CD8-positive, alpha-beta memory T cell (primary cell): ENCODE results near the gene USP20. TPM values are rescaled to one million over a fixed set of nuclear protein-coding genes. Genes with fewer than 3 reads are reported as not detected.

Source experiments
- CTCF ChIA-PET: fragments of 350-600 bp; sonication (Branson Sonifier 250); formaldehyde crosslinking; loops from one replicate; lab custom pipeline; 2021; ENCODE audit warnings: antibody characterized with exemption; lab: Charles Lee
- POLR2A ChIA-PET: fragments of 350-600 bp; sonication (Branson Sonifier 250); formaldehyde crosslinking; loops from one replicate; lab custom pipeline; 2021; ENCODE audit warnings: antibody characterized with exemption; lab: Charles Lee
- DNase-seq, 5 donors: peaks; one replicate each; pipeline versions ENCODE4 v3.0.0 to v3.0.0-alpha.2; 2020 to 2022; ENCODE audit warnings: mixed read lengths in 1 of 5
- H3K27ac ChIP-seq: one replicate; pipeline ENCODE4 v1.7.0; 2013; ENCODE audit warnings: low read depth, mild to moderate bottlenecking, low read length, moderate library complexity
- H3K27me3 ChIP-seq: 2 replicates; pipeline ENCODE4 v1.7.0; 2013; ENCODE audit warnings: low read length, mild to moderate bottlenecking; ENCODE audit not compliant: insufficient read depth, poor library complexity, severe bottlenecking
- H3K36me3 ChIP-seq: 2 replicates; pipeline ENCODE4 v1.7.0; 2013; ENCODE audit warnings: mild to moderate bottlenecking, low read length, moderate library complexity; ENCODE audit not compliant: insufficient read depth
- H3K4me1 ChIP-seq: 2 replicates; pipeline ENCODE4 v1.7.0; 2013; ENCODE audit warnings: mild to moderate bottlenecking, low read length, moderate library complexity; ENCODE audit not compliant: insufficient read depth
- H3K4me3 ChIP-seq: 2 replicates; pipeline ENCODE4 v1.7.0; 2013; ENCODE audit warnings: mild to moderate bottlenecking, low read length
- H3K9me3 ChIP-seq: 2 replicates; pipeline ENCODE4 v1.7.0; 2013; ENCODE audit warnings: mild to moderate bottlenecking, low read length
- H3K27ac Mint-ChIP-seq, 8 donors: one replicate each; pipeline ENCODE4 v1.8.0; 2020 to 2021; ENCODE audit warnings: mixed read lengths in 8 of 8, mild to moderate bottlenecking in 6 of 8, inconsistent platforms in 3 of 8, moderate library complexity in 3 of 8
- H3K27me3 Mint-ChIP-seq, 2 donors: one replicate each; pipeline ENCODE4 v1.8.0; 2020 to 2021; ENCODE audit warnings: mixed read lengths in 2 of 2, mild to moderate bottlenecking in 1 of 2, moderate library complexity in 1 of 2
- H3K36me3 Mint-ChIP-seq, 3 donors: one replicate each; pipeline ENCODE4 v1.8.0; 2020 to 2021; ENCODE audit warnings: mixed read lengths in 3 of 3, inconsistent platforms in 1 of 3, mild to moderate bottlenecking in 1 of 3
- H3K4me1 Mint-ChIP-seq, 3 donors: one replicate each; pipeline ENCODE4 v1.8.0; 2020 to 2021; ENCODE audit warnings: mixed read lengths in 3 of 3, inconsistent platforms in 1 of 3, mild to moderate bottlenecking in 1 of 3
- H3K4me3 Mint-ChIP-seq, 7 donors: one replicate each; pipeline ENCODE4 v1.8.0; 2020 to 2021; ENCODE audit warnings: mixed read lengths in 7 of 7, mild to moderate bottlenecking in 6 of 7, moderate library complexity in 4 of 7, inconsistent platforms in 2 of 7
- H3K9me3 Mint-ChIP-seq, 5 donors: one replicate each; pipeline ENCODE4 v1.8.0; 2020 to 2022; ENCODE audit warnings: mixed read lengths in 5 of 5, mild to moderate bottlenecking in 3 of 5, moderate library complexity in 2 of 5, inconsistent platforms in 1 of 5
- polyA plus RNA-seq: library from polyadenylated mRNA; unstranded; fragments of 300-500 nt; fragmentation: Illumina TruSeq; gene quantifications from one replicate; pipeline ENCODE4 v1.2.3, GENCODE V29; 2021
- total RNA-seq, 2 experiments: library from RNA; stranded (reverse); gene quantifications; one replicate each; pipeline ENCODE4 v1.2.3, GENCODE V29; 2021

USP20 gene
- total and polyA plus RNA-seq, 3 experiments from 2014 or later: 50.2 to 50.8 (median 50.3) TPM

DNA sequence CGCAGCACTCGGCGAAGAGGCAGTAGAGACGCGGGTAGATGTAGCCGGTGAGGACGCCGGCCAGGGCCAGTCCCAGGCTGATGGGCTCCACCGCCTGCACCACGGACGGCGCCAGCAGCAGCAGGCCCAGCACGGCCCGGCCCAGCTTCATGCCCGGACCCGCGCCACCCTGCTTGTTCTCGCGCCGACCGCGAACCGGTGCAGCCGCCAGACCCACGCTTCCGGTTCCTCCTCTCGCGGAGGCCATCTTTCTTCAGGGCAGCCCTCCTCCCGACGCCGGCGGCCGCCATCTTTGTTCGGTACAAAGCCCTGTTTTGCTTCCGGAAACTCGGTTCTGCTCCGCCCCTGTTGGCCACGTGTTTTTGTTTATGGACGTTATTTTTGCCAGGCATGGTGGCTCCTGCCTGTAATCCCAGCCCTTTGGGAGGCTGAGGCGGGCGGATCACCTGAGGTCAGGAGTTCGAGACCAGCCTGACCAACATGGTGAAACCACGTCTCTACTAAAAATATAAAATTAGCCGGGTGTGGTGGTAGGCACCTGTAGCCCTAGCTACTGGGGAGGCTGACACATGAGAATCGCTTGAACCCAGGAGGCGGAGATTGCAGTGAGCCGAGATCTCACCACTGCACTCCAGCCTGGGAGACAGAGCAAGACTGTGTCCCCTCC is 11.2 kb upstream of the USP20 start, which contains the start of gene TOR1A:
Gene TOR1A, minus strand, starts transcription at position 202 of the 667 bp plus-strand sequence. Its CDS starts 51 bp downstream, at position 151.
- Mint-ChIP-seq H3K36me3 (peaks cover 3 to 51% (median 3%) of the 10 kb centered on the region in 3 donors), H3K27me3 (no peaks in the 10 kb centered on the region), H3K27ac (peak within 1 kb of the TSS; percentile 71 to 97 (median 92)), H3K4me1 (peaks cover 11 to 15% (median 14%) of the 10 kb centered on the region in 3 donors), H3K9me3 (no peaks in the 10 kb centered on the region), H3K4me3 (peak within 1 kb of the TSS; percentile 84 to 96 (median 90))
- H3K4me1 ChIP-seq: peaks cover 9% of the 10 kb centered on the region
- POLR2A ChIA-PET: interaction anchor here (0.6 to 1.1 kb wide), 2 partner anchors 11 kb away, joined by 4 to 5 read pairs; partner anchors contain the start of genes C9orf78 and USP20
- H3K36me3 ChIP-seq: peaks cover 28% of the 10 kb centered on the region
- peak; percentile 88 to 94 (median 89) for DNase-seq
- H3K9me3 ChIP-seq: no peaks in the 10 kb centered on the region
- peak within 1 kb of the TSS; percentile 68 for H3K27ac ChIP-seq
- CTCF ChIA-PET: no interaction called here
- no peaks in the 10 kb centered on the region for H3K27me3 ChIP-seq
- H3K4me3 ChIP-seq: peak within 1 kb of the TSS; percentile 60

DNA sequence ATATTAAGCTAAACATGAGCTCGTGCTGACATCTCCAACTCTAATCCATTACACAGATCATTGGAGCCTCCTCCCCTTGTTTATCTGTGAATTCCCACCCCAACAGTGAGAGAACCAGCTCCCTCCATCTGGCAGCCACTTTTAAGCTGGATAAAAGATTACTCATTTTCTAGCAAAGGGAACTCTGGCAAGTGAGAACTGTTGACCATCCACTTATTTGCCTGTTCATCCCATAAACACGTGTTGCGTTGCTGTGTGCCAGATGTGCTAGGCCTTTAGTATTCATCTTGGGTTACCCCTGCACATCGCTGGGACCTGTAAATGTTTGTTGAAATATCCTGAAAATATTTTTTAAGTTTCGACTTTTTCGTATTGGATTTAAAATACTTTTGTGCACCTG is 8.9 kb upstream of the USP20 start:
- Mint-ChIP-seq H3K4me1 (peaks cover 11 to 14% (median 14%) of the 10 kb centered on the region in 3 donors), H3K36me3 (peaks cover 7 to 61% (median 15%) of the 10 kb centered on the region in 3 donors), H3K27ac (peak overlapping the region in 1 of 8 donors; percentile 39), H3K9me3 (no peaks in the 10 kb centered on the region), H3K27me3 (no peaks in the 10 kb centered on the region), H3K4me3 (no peak overlapping the region)
- H3K4me3 ChIP-seq: no peak overlapping the region
- H3K36me3 ChIP-seq: peaks cover 47% of the 10 kb centered on the region
- H3K27me3 ChIP-seq: no peaks in the 10 kb centered on the region
- ChIA-PET CTCF (interaction anchor here (0.7 to 1.4 kb wide), 2 partner anchors 8 to 221 kb away, joined by 3 to 4 read pairs; partner anchors contain the start of gene C9orf78), POLR2A (no interaction called here)
- H3K4me1 ChIP-seq: peaks cover 9% of the 10 kb centered on the region
- H3K9me3 ChIP-seq: no peaks in the 10 kb centered on the region
- no peak for DNase-seq
- no peak overlapping the region for H3K27ac ChIP-seq

DNA sequence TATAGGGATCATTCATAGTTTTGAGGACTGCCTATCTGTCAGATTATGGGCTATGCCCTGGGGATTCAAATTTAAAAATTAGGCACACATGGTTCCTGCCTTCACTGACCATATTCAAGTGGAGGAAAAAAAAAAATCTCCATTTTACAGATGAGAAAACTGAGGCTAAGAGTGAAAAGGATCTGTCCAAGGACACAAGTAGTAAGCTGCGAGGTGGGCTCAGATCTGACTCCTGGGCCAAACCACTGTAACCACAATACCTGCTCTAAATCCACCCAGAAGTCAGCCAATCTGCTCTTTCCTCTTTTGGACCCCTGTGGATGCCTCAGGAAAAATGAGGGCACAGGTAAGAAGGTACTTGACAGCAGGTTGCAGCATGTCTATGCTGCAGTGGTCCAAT is 8.5 kb upstream of the USP20 start:
- Mint-ChIP-seq H3K9me3 (no peaks in the 10 kb centered on the region), H3K36me3 (peaks cover 7 to 63% (median 15%) of the 10 kb centered on the region in 3 donors), H3K4me1 (peaks cover 11 to 14% (median 14%) of the 10 kb centered on the region in 3 donors), H3K27me3 (no peaks in the 10 kb centered on the region), H3K27ac (peak overlapping the region in 2 of 8 donors; percentile 19 to 39), H3K4me3 (no peak overlapping the region)
- ChIA-PET CTCF (interaction anchor here (0.7 to 1.4 kb wide), 2 partner anchors 8 to 221 kb away, joined by 3 to 4 read pairs; partner anchors contain the start of gene C9orf78), POLR2A (no interaction called here)
- Histone ChIP-seq H3K27ac (no peak overlapping the region), H3K4me1 (peaks cover 9% of the 10 kb centered on the region), H3K36me3 (peaks cover 52% of the 10 kb centered on the region), H3K9me3 (no peaks in the 10 kb centered on the region), H3K27me3 (no peaks in the 10 kb centered on the region), H3K4me3 (no peak overlapping the region)
- DNase-seq: no peak

DNA sequence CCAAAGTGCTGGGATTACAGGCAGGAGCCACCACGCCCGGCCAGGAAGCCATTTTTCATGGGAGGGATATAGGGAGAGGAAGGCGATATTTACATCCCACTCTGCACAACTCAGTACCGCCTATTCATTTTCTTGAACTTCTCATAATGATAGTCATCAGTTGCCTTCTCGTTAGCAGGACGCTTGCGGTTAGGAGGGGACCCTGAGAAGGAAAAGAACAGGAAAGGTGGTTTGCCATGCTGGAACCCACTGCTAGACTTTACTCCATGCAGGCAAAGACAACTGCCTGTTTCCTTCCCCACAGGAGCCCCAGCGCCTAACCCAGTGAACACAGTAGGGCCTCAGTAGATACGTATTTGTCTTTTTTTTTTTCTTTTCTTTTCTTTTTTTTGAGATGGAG is 7.2 kb upstream of the USP20 start:
- POLR2A ChIA-PET: no interaction called here
- Histone ChIP-seq H3K27me3 (no peaks in the 10 kb centered on the region), H3K27ac (no peak overlapping the region), H3K4me1 (peaks cover under 1% of the 10 kb centered on the region), H3K4me3 (no peak overlapping the region), H3K36me3 (peaks cover 49% of the 10 kb centered on the region), H3K9me3 (no peaks in the 10 kb centered on the region)
- Mint-ChIP-seq H3K9me3 (no peaks in the 10 kb centered on the region), H3K27ac (no peak overlapping the region), H3K4me1 (peaks cover under 1 to 4% (median 1%) of the 10 kb centered on the region in 3 donors), H3K27me3 (no peaks in the 10 kb centered on the region), H3K36me3 (peaks cover 4 to 64% (median 13%) of the 10 kb centered on the region in 3 donors), H3K4me3 (peak overlapping the region in 1 of 7 donors; percentile 37)
- no peak for DNase-seq
- CTCF ChIA-PET: no interaction called here

DNA sequence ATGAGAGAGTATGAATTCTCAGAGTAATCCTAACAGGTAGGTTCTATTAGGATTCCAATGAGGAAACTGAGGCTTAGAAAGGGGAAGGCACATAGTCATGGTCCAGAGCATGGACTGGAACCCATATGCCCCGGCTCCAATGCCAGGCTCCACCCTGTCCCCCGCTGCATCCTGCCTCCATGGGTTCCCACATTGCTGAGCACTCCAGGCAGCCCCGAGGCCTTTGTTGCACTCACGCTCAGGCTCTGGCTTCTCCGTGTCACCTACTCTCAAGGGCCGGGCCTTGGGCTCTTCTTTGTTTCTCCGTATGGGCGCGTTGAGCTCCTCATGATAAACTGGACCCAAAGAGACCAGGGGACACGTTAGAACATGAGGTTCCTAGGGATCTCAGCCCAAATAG is 6.3 kb upstream of the USP20 start:
- Histone ChIP-seq H3K4me3 (no peak overlapping the region), H3K36me3 (peaks cover 57% of the 10 kb centered on the region), H3K9me3 (no peaks in the 10 kb centered on the region), H3K27ac (no peak overlapping the region), H3K4me1 (peaks cover 9% of the 10 kb centered on the region), H3K27me3 (no peaks in the 10 kb centered on the region)
- H3K9me3 Mint-ChIP-seq: no peaks in the 10 kb centered on the region
- peak overlapping the region in 4 of 8 donors; percentile 38 to 90 (median 74) for H3K27ac Mint-ChIP-seq
- ChIA-PET POLR2A (interaction anchor here (0.7 kb wide), 1 partner anchor 190 kb away, joined by 3 read pairs; no protein-coding TSS in a partner anchor), CTCF (no interaction called here)
- no peak for DNase-seq
- no peaks in the 10 kb centered on the region for H3K27me3 Mint-ChIP-seq
- H3K36me3 Mint-ChIP-seq: peaks cover 4 to 68% (median 16%) of the 10 kb centered on the region in 3 donors
- peak overlapping the region in 1 of 7 donors; percentile 61 for H3K4me3 Mint-ChIP-seq
- peaks cover 8 to 12% (median 9%) of the 10 kb centered on the region in 3 donors for H3K4me1 Mint-ChIP-seq

DNA sequence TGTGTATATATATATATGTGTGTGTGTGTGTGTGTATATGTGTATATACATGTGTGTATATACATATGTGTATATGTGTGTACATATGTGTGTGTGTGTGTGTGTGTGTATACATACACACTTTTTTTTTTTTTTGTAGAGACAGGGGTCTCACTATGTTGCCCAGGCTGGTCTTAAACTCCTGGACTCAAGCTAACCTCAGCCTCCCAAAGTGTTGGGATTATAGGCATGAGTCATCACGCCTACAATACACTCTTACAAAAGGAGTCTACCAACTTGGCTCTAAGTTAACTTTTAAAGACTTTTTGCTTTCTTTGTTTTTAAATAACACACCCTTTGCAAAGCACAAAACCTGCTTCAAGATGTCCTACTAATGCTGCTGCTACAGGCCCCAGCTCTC is 2.3 kb upstream of the USP20 start:
- H3K4me3 Mint-ChIP-seq: peak overlapping the region; percentile 96 to 100 (median 99)
- H3K9me3 Mint-ChIP-seq: no peaks in the 10 kb centered on the region
- Histone ChIP-seq H3K36me3 (peaks cover 52% of the 10 kb centered on the region), H3K4me1 (peaks cover 32% of the 10 kb centered on the region), H3K9me3 (no peaks in the 10 kb centered on the region), H3K27me3 (no peaks in the 10 kb centered on the region), H3K27ac (no peak overlapping the region), H3K4me3 (no peak overlapping the region)
- peaks cover 38 to 43% (median 41%) of the 10 kb centered on the region in 3 donors for H3K4me1 Mint-ChIP-seq
- ChIA-PET POLR2A (interaction anchor here (0.6 kb wide), 1 partner anchor 10 kb away, joined by 3 read pairs; no protein-coding TSS in a partner anchor), CTCF (no interaction called here)
- no peak for DNase-seq
- H3K36me3 Mint-ChIP-seq: peaks cover 4 to 84% (median 18%) of the 10 kb centered on the region in 3 donors
- peak overlapping the region in 7 of 8 donors; percentile 39 to 99 (median 84) for H3K27ac Mint-ChIP-seq
- H3K27me3 Mint-ChIP-seq: no peaks in the 10 kb centered on the region

DNA sequence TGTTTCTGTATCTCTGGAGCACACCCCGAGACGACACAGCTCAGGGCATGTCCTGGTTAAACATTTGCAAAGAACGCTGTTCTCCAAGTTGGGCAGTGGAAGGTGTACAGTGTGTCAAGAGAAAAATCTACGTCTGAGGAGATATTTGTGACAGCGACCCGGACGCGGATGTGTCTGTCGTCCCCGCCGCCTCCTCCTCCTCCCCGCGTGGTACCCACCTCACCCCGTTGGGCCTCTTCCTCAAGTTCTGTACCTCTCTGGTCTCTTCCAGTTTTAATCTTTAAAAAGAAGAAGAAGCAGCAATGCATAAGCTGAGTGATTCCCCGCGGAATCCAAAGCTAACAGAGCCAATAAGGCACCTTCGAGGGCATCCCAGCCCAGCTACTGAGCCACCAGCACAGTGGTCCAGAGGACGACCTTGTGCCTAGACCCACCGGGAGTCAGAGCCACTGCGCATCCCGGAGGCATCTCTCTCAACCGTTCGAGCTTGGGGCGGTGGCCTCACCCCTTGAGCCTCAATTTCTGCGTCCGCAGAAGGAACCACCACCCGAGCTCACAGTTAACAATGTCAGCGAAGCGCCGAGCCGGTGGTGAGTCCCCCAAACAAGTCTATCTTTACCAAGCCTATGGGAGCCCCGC is 650 bp upstream of the USP20 start:
- Mint-ChIP-seq H3K4me3 (peak overlapping the region; percentile 96 to 100 (median 99)), H3K9me3 (no peaks in the 10 kb centered on the region), H3K27ac (peak overlapping the region; percentile 95 to 100 (median 99)), H3K27me3 (no peaks in the 10 kb centered on the region), H3K36me3 (peaks cover 4 to 76% (median 14%) of the 10 kb centered on the region in 3 donors), H3K4me1 (peaks cover 49 to 59% (median 58%) of the 10 kb centered on the region in 3 donors)
- DNase-seq: peak; percentile 35 to 62 (median 45)
- no peaks in the 10 kb centered on the region for H3K27me3 ChIP-seq
- H3K4me1 ChIP-seq: peaks cover 48% of the 10 kb centered on the region
- peak overlapping the region; percentile 93 for H3K27ac ChIP-seq
- H3K9me3 ChIP-seq: no peaks in the 10 kb centered on the region
- ChIA-PET POLR2A (interaction anchor here (0.6 to 1.9 kb wide), 10 partner anchors 9 to 1145 kb away, joined by 3 to 15 read pairs (median 5); partner anchors contain the start of genes TOR1A and TOR1B), CTCF (interaction anchor here (1.0 to 1.7 kb wide), 3 partner anchors 8 to 53 kb away, joined by 4 to 7 read pairs (median 6); no protein-coding TSS in a partner anchor)
- H3K36me3 ChIP-seq: peaks cover 43% of the 10 kb centered on the region
- H3K4me3 ChIP-seq: peak overlapping the region; percentile 94
